Measurements from ENCODE around the gene ZBTB32. TPM values are rescaled to one million over a fixed set of nuclear protein-coding genes. Genes with fewer than 3 reads are reported as not detected.

The ZBTB32 gene
- total RNA-seq, 1 donor from 2014 or later, result not detected

DNA sequence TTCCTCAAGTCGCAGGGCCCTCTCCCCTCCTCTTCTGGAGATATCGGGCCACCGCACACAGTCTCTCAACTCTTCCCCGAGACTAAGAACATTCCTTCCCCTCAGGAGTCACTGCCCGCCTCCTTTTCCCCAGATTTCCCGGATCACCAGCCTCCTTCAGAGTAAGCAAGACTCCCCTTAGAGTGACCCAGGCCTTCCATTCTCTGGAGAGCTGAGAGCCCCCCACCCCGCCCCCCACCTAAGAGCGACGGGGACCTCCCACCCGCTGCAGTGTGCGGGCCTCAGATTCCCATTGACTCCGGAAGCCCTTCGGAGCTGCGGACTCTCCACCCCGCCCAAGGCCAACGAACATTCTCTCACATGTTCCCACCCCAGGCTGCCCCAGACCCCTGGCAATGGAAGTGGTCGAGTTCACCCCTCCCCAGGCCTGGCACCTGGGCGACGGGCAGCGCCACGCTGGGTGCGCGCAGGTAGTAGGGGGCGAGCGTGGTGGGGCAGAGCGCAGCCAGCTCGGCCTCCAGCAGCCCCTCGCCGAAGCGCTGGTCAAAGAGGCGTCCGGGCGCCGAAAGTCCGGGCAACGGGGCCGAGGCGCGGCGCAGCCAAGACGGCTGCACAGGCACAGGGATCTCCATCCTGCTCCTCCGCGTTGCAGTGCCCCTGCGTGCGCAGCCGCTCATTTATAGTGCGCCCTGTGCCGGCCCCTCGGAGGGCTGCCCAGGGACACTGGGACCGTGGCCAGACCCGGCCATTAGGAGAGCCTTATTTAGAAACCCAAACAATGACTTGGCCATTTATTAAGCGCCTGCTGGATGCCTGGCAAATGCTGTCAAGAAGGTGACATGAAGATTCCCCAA is 52.2 kb downstream of the ZBTB32 start, which contains the start of gene HSPB6:
HSPB6 (minus strand) TSS at position 653 of the 854 bp plus-strand sequence; CDS start at position 632, 21 bp downstream.
- H3K4me3 Mint-ChIP-seq, result peak within 1 kb of the TSS; percentile 97
- no peaks in the 10 kb centered on the region for H3K36me3 Mint-ChIP-seq (ENCODE audit: low read depth)
- peaks cover 25% of the 10 kb centered on the region for H3K4me1 Mint-ChIP-seq
- no peak for DNase-seq (ENCODE audit: low read depth, low spot score)
- H3K9me3 Mint-ChIP-seq, result no peaks in the 10 kb centered on the region
- H3K27me3 Mint-ChIP-seq (ENCODE audit: low read depth), result peaks cover 2% of the 10 kb centered on the region
- TF ChIP-seq, protein P1, sequence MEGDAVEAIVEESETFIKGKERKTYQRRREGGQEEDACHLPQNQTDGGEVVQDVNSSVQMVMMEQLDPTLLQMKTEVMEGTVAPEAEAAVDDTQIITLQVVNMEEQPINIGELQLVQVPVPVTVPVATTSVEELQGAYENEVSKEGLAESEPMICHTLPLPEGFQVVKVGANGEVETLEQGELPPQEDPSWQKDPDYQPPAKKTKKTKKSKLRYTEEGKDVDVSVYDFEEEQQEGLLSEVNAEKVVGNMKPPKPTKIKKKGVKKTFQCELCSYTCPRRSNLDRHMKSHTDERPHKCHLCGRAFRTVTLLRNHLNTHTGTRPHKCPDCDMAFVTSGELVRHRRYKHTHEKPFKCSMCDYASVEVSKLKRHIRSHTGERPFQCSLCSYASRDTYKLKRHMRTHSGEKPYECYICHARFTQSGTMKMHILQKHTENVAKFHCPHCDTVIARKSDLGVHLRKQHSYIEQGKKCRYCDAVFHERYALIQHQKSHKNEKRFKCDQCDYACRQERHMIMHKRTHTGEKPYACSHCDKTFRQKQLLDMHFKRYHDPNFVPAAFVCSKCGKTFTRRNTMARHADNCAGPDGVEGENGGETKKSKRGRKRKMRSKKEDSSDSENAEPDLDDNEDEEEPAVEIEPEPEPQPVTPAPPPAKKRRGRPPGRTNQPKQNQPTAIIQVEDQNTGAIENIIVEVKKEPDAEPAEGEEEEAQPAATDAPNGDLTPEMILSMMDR (conservative IDR thresholded peaks at IDR 0.05), result no peak
- peak within 1 kb of the TSS; percentile 90 for H3K27ac Mint-ChIP-seq (ENCODE audit: unreplicated experiment)

- Mint-ChIP-seq H3K9me3 (no peaks in the 10 kb centered on the region), H3K27ac (ENCODE audit: unreplicated experiment) (peak overlapping the region; percentile 90), H3K27me3 (ENCODE audit: low read depth) (peaks cover 2% of the 10 kb centered on the region), H3K4me3 (peak overlapping the region; percentile 97), H3K36me3 (ENCODE audit: low read depth) (peaks cover 4% of the 10 kb centered on the region), H3K4me1 (peaks cover 25% of the 10 kb centered on the region)
- TF ChIP-seq, protein P1 (conservative IDR thresholded peaks at IDR 0.05), result no peak
- no peak for DNase-seq (ENCODE audit: low read depth, low spot score)
Measured at GRCh38 chr19:35757231-35757748, 52.9 kb downstream of the ZBTB32 start.

DNA sequence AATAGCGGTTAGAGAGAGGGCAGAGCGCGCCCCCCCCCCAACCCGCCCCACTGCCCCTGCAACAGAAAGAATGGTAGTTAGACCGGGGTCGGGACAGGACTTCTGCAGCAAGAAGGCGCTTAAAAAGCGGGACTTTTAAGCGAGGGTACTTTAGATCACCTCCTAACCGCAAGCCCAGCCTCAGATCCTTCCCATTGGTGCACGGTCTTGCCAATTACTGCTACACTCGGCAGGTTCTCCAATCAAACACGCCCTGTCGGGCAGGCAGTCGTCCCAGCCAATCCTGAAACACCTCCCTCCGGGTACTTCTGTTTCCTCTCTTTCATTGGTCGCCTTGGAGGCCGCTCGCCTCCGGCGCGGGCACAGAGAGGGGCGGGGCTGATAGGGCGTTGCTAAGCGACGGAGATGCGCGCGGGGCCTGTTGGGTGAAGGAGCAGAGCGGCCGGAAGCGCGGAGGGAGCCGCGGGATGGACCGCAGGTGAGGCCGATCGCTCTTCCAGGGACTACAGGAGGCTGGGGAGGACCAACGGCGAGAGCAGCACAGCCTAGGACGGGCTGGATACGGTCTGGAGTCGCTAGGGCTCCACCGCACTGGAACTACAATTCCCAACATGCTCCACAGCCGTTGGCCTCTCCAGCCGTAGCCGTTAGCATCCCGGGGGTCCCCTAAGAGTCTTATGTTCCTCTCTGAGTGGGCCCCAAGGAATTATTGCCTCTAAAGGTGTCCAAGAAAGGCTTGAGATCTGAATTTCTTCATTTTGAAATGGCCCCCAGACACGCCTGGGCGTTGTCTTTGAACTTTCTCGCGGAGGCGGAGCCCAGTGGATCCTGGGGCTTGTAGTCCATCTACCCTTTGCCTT is 53.6 kb downstream of the ZBTB32 start, which contains the start of gene PROSER3:
PROSER3 (plus strand) TSS at position 428 of the 860 bp plus-strand sequence; CDS start at position 468, 40 bp downstream.
- H3K27me3 Mint-ChIP-seq (ENCODE audit: low read depth), result peaks cover 2% of the 10 kb centered on the region
- DNase-seq (ENCODE audit: low read depth, low spot score), result peak; percentile 91
- H3K27ac Mint-ChIP-seq (ENCODE audit: unreplicated experiment), result peak within 1 kb of the TSS; percentile 90
- peaks cover 4% of the 10 kb centered on the region for H3K36me3 Mint-ChIP-seq (ENCODE audit: low read depth)
- H3K9me3 Mint-ChIP-seq, result no peaks in the 10 kb centered on the region
- H3K4me3 Mint-ChIP-seq, result peak within 1 kb of the TSS; percentile 97
- H3K4me1 Mint-ChIP-seq, result peaks cover 25% of the 10 kb centered on the region
- TF ChIP-seq, protein P1 (conservative IDR thresholded peaks at IDR 0.05), result no peak

DNA sequence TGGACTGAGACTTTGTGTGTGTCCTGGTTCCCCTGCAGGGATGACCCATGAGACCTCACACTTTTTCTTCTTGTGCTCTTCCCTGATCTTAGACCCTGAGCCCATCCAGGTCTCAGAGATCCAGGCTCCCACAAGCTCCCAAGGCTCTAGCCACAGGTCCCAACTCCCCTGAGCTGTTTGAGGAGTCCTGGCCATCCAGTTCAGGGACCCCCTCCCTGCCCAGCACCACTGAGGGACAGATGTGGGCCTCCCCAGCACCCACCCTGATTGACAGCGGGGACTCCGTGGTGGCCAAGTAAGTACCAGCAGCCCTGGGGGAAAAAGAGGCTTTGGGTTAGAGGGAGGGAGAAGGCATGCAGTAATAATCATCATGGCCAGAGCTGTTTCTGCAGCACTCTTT is 55.3 kb downstream of the ZBTB32 start:
- TF ChIP-seq, protein P1 (conservative IDR thresholded peaks at IDR 0.05), result no peak
- H3K36me3 Mint-ChIP-seq (ENCODE audit: low read depth), result peaks cover 4% of the 10 kb centered on the region

DNA sequence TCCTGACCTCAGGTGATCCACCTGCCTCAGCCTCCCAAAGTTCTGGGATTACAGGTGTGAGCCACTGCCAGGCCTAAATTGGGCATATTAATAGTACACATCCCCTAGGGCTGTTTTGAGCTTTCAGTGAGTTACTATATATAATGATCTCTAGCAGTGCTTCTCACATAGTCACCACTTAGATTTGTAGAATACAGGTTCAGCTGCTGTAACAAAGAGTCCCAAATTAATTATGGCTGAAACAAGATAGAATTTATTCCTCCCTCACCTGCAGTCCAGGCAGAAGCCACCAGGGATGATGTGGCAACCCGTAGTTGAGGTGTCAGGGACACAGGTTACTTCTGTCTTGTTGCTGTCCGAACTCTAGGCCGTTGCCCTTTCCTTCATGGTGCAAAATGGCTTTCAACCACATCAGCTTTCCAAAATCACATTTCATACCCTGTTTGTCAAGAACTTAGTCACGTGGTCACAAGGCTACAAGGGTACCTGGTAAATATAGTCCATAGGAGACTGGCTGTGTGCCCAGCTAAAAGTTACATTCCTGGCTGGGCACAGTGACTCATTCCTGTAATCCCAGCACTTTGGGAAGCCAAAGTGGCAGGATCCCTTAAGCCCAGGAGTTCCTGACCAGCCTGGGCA is 56.5 kb downstream of the ZBTB32 start:
- peaks cover 2% of the 10 kb centered on the region for H3K27me3 Mint-ChIP-seq (ENCODE audit: low read depth)
- no peak for DNase-seq (ENCODE audit: low read depth, low spot score)

More for the DNA sequence above, 55.3 kb downstream of the ZBTB32 start:
- H3K9me3 Mint-ChIP-seq, result no peaks in the 10 kb centered on the region
- no peak overlapping the region for H3K27ac Mint-ChIP-seq (ENCODE audit: unreplicated experiment)
- peaks cover 2% of the 10 kb centered on the region for H3K27me3 Mint-ChIP-seq (ENCODE audit: low read depth)
- no peak for DNase-seq (ENCODE audit: low read depth, low spot score)
- peak overlapping the region; percentile 97 for H3K4me3 Mint-ChIP-seq
- peaks cover 25% of the 10 kb centered on the region for H3K4me1 Mint-ChIP-seq

More for the DNA sequence above, 56.5 kb downstream of the ZBTB32 start:
- Mint-ChIP-seq H3K27ac (ENCODE audit: unreplicated experiment) (no peak overlapping the region), H3K4me1 (peaks cover 25% of the 10 kb centered on the region), H3K4me3 (peak overlapping the region; percentile 41), H3K9me3 (no peaks in the 10 kb centered on the region), H3K36me3 (ENCODE audit: low read depth) (peaks cover 4% of the 10 kb centered on the region)
- TF ChIP-seq, protein P1 (conservative IDR thresholded peaks at IDR 0.05), result no peak

Measured in neural crest cell (in vitro differentiated cells).